GM23338 (cell line): ENCODE data around the gene LRRFIP2. TPM values are rescaled to one million over a fixed set of nuclear protein-coding genes. Genes with fewer than 3 reads are reported as not detected.

ENCODE experiments used
- ATAC-seq: fragments of 200-7000 bp; cut with Tn5 transposase; 3 replicates; pipeline ENCODE4 v1.9.1; 2020
- DNase-seq: peaks from one replicate; pipeline ENCODE4 v3.0.0-alpha.2; 2015; ENCODE audit warnings: low spot score
- H2AFZ ChIP-seq: fragments of 200-600 bp; sonication (generic); 2 replicates; pipeline ENCODE4 v1.8.0; 2016; ENCODE audit warnings: antibody characterized with exemption, mild to moderate bottlenecking, moderate library complexity
- H3F3A ChIP-seq: fragments of 200-600 bp; sonication (generic); replicated peaks from 2 replicates; pipeline ENCODE4 v1.8.0; 2017; ENCODE audit warnings: antibody characterized with exemption, mixed run types, low read depth
- H3K27ac ChIP-seq: fragments of 200-600 bp; sonication (generic); 2 replicates; pipeline ENCODE4 v1.6.1; 2016; ENCODE audit warnings: low read depth
- H3K27me3 ChIP-seq: fragments of 200-600 bp; sonication (generic); 2 replicates; pipeline ENCODE4 v1.8.0; 2016; ENCODE audit warnings: mild to moderate bottlenecking, mixed run types, moderate library complexity; ENCODE audit not compliant: insufficient read depth
- H3K36me3 ChIP-seq: fragments of 200-600 bp; sonication (generic); 2 replicates; pipeline ENCODE4 v1.8.0; 2016; ENCODE audit warnings: mild to moderate bottlenecking; ENCODE audit not compliant: insufficient read depth
- H3K4me1 ChIP-seq: fragments of 200-600 bp; sonication (generic); 2 replicates; pipeline ENCODE4 v1.8.0; 2016; ENCODE audit warnings: mild to moderate bottlenecking, moderate library complexity; ENCODE audit not compliant: insufficient read depth
- H3K4me2 ChIP-seq: fragments of 200-600 bp; sonication (generic); 2 replicates; pipeline ENCODE4 v1.7.1; 2017; ENCODE audit warnings: mixed run types
- H3K4me3 ChIP-seq: fragments of 200-600 bp; sonication (generic); 2 replicates; pipeline ENCODE4 v1.6.1; 2016; ENCODE audit warnings: mixed run types
- H3K79me2 ChIP-seq: fragments of 200-600 bp; sonication (generic); replicated peaks from 2 replicates; pipeline ENCODE4 v1.8.0; 2017; ENCODE audit warnings: mild to moderate bottlenecking; ENCODE audit not compliant: insufficient read depth
- H3K9me2 ChIP-seq: fragments of 200-600 bp; sonication (generic); 2 replicates; pipeline ENCODE4 v1.8.0; 2017; ENCODE audit not compliant: insufficient read depth
- H4K20me1 ChIP-seq: fragments of 200-600 bp; sonication (generic); replicated peaks from 2 replicates; pipeline ENCODE4 v1.8.0; 2017; ENCODE audit warnings: mild to moderate bottlenecking; ENCODE audit not compliant: insufficient read depth
- H3K27ac Mint-ChIP-seq: 2 replicates; pipeline ENCODE4 v1.8.0; 2020; ENCODE audit warnings: inconsistent platforms, mild to moderate bottlenecking, moderate library complexity, mixed read lengths
- H3K27me3 Mint-ChIP-seq: 3 replicates; pipeline ENCODE4 v1.8.0; 2022; ENCODE audit warnings: low read depth, mild to moderate bottlenecking, moderate library complexity, mixed read lengths, inconsistent platforms; ENCODE audit not compliant: insufficient read depth, poor library complexity
- H3K36me3 Mint-ChIP-seq: 3 replicates; pipeline ENCODE4 v1.8.0; 2021; ENCODE audit warnings: low read depth, mild to moderate bottlenecking, inconsistent platforms, moderate library complexity, mixed read lengths
- H3K4me1 Mint-ChIP-seq: 3 replicates; pipeline ENCODE4 v1.8.0; 2020; ENCODE audit warnings: mild to moderate bottlenecking, inconsistent platforms, mixed read lengths
- H3K4me3 Mint-ChIP-seq: 3 replicates; pipeline ENCODE4 v1.8.0; 2021; ENCODE audit warnings: moderate library complexity, mild to moderate bottlenecking, inconsistent platforms, mixed read lengths
- H3K9me3 Mint-ChIP-seq: 3 replicates; pipeline ENCODE4 v1.8.0; 2020; ENCODE audit warnings: moderate library complexity, mild to moderate bottlenecking, inconsistent platforms, mixed read lengths
- CREB1 ChIP-seq: fragments of 250-450 bp; sonication (Bioruptor Pico); IDR thresholded peaks from 2 replicates; pipeline ENCODE4 v1.5.0; 2020; ENCODE audit warnings: low read depth, mild to moderate bottlenecking, moderate library complexity
- CTCF ChIP-seq, 2 experiments: fragments of 200-600 bp in 1 of 2; sonication (generic) in 1 of 2; conservative IDR thresholded peaks; 2 replicates each; pipeline versions ENCODE4 v1.5.1 to v1.6.1; 2016 to 2017; ENCODE audit warnings: antibody characterized with exemption in 2 of 2, low read depth in 2 of 2, mild to moderate bottlenecking in 2 of 2, moderate library complexity in 1 of 2
- EZH2 ChIP-seq: fragments of 200-600 bp; sonication (generic); IDR thresholded peaks from one replicate; pipeline ENCODE4 v1.8.0; 2017; ENCODE audit warnings: antibody characterized with exemption, mild to moderate bottlenecking, low read depth; ENCODE audit not compliant: unreplicated experiment
- EZH2phosphoT487 ChIP-seq: fragments of 200-600 bp; sonication (generic); IDR thresholded peaks from one replicate; pipeline ENCODE4 v1.8.1; 2018; ENCODE audit warnings: antibody characterized with exemption; ENCODE audit not compliant: unreplicated experiment
- JUNB ChIP-seq: IDR thresholded peaks from one replicate; pipeline ENCODE4 v1.6.1; 2016; ENCODE audit warnings: antibody characterized with exemption; ENCODE audit not compliant: unreplicated experiment
- NANOG ChIP-seq: IDR thresholded peaks from 2 replicates; pipeline ENCODE4 v1.6.1; 2016; ENCODE audit warnings: antibody characterized with exemption, borderline replicate concordance
- POLR2AphosphoS5 ChIP-seq: IDR thresholded peaks from 2 replicates; pipeline ENCODE4 v1.6.1; 2016; ENCODE audit warnings: antibody characterized with exemption, low read depth
- STAT1 ChIP-seq: IDR thresholded peaks from one replicate; pipeline ENCODE4 v1.6.1; 2016; ENCODE audit warnings: antibody characterized with exemption; ENCODE audit not compliant: unreplicated experiment
- ZNF114 ChIP-seq: fragments of 250-450 bp; sonication (Bioruptor Pico); IDR thresholded peaks from 2 replicates; pipeline ENCODE4 v1.5.0; 2020; ENCODE audit warnings: mild to moderate bottlenecking, moderate library complexity
- ZNF331 ChIP-seq: fragments of 250-450 bp; sonication (Bioruptor Pico); IDR thresholded peaks from 2 replicates; pipeline ENCODE4 v1.5.0; 2020; ENCODE audit warnings: low read depth, mild to moderate bottlenecking, moderate library complexity
- ZNF462 ChIP-seq: fragments of 250-450 bp; sonication (Bioruptor Pico); IDR thresholded peaks from 2 replicates; pipeline ENCODE4 v1.5.0; 2020; ENCODE audit warnings: mild to moderate bottlenecking, moderate library complexity
- polyA plus RNA-seq: library from polyadenylated mRNA; unstranded; fragments of >200 nt; fragmentation: Nextera tagmentation; extraction: Ambion mirVana; gene quantifications from 2 replicates; pipeline ENCODE4 v1.2.1, GENCODE V29; 2016
- total RNA-seq: library from RNA; depleted of rRNA; stranded (reverse); fragments of >200 nt; shearing (Covaris generic); gene quantifications from 2 replicates; pipeline ENCODE4 v1.2.3, GENCODE V29; 2014
- TF ChIP-seq, protein P1 (sequence below): IDR thresholded peaks from 2 replicates; pipeline ENCODE4 v1.6.1; 2016; ENCODE audit warnings: antibody characterized with exemption
- TF ChIP-seq, protein P2 (sequence below): IDR thresholded peaks from one replicate; pipeline ENCODE4 v1.6.1; 2018; ENCODE audit warnings: antibody characterized with exemption; ENCODE audit not compliant: unreplicated experiment

The LRRFIP2 gene
- total and polyA plus RNA-seq, 2 experiments from 2014 or later, result 20.3 to 29.0 TPM

- Histone ChIP-seq H3K79me2 (no peaks in the 10 kb centered on the region), H4K20me1 (no peaks in the 10 kb centered on the region), H3K9me2 (no peaks in the 10 kb centered on the region), H3K27ac (no peak overlapping the region), H2AFZ (no peak overlapping the region), H3F3A (no peaks in the 10 kb centered on the region), H3K4me3 (no peak overlapping the region), H3K4me1 (no peaks in the 10 kb centered on the region), H3K4me2 (no peak overlapping the region), H3K27me3 (no peaks in the 10 kb centered on the region), H3K36me3 (no peaks in the 10 kb centered on the region)
- TF ChIP-seq CTCF (conservative IDR thresholded peaks at IDR 0.05; ENCODE audit: low read depth in 2 of 2), result no peak
- TF ChIP-seq EZH2phosphoT487, result no peak
- no peak for TF ChIP-seq ZNF462
- no peak for TF ChIP-seq EZH2
- TF ChIP-seq ZNF331 (CRISPR knock-in tag), result no peak
- no peak for TF ChIP-seq CREB1 (CRISPR knock-in tag)
- TF ChIP-seq STAT1, result no peak
- TF ChIP-seq, protein P1, sequence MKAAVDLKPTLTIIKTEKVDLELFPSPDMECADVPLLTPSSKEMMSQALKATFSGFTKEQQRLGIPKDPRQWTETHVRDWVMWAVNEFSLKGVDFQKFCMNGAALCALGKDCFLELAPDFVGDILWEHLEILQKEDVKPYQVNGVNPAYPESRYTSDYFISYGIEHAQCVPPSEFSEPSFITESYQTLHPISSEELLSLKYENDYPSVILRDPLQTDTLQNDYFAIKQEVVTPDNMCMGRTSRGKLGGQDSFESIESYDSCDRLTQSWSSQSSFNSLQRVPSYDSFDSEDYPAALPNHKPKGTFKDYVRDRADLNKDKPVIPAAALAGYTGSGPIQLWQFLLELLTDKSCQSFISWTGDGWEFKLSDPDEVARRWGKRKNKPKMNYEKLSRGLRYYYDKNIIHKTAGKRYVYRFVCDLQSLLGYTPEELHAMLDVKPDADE, result no peak
- TF ChIP-seq JUNB, result no peak
- no peak for TF ChIP-seq POLR2AphosphoS5
- TF ChIP-seq ZNF114 (CRISPR knock-in tag), result no peak
- TF ChIP-seq NANOG, result no peak
- TF ChIP-seq, protein P2, sequence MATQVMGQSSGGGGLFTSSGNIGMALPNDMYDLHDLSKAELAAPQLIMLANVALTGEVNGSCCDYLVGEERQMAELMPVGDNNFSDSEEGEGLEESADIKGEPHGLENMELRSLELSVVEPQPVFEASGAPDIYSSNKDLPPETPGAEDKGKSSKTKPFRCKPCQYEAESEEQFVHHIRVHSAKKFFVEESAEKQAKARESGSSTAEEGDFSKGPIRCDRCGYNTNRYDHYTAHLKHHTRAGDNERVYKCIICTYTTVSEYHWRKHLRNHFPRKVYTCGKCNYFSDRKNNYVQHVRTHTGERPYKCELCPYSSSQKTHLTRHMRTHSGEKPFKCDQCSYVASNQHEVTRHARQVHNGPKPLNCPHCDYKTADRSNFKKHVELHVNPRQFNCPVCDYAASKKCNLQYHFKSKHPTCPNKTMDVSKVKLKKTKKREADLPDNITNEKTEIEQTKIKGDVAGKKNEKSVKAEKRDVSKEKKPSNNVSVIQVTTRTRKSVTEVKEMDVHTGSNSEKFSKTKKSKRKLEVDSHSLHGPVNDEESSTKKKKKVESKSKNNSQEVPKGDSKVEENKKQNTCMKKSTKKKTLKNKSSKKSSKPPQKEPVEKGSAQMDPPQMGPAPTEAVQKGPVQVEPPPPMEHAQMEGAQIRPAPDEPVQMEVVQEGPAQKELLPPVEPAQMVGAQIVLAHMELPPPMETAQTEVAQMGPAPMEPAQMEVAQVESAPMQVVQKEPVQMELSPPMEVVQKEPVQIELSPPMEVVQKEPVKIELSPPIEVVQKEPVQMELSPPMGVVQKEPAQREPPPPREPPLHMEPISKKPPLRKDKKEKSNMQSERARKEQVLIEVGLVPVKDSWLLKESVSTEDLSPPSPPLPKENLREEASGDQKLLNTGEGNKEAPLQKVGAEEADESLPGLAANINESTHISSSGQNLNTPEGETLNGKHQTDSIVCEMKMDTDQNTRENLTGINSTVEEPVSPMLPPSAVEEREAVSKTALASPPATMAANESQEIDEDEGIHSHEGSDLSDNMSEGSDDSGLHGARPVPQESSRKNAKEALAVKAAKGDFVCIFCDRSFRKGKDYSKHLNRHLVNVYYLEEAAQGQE, result no peak
- Mint-ChIP-seq H3K4me3 (no peak overlapping the region), H3K27me3 (no peaks in the 10 kb centered on the region), H3K36me3 (no peaks in the 10 kb centered on the region), H3K27ac (no peak overlapping the region), H3K4me1 (peaks cover 3% of the 10 kb centered on the region; the same call in 2 of the 3 replicates), H3K9me3 (no peaks in the 10 kb centered on the region)
- no peak for ATAC-seq
- DNase-seq, result no peak
These were observed 63.2 kb downstream of the LRRFIP2 start for GRCh38 chr3:37111199-37111598.
